H1 (cell line): Measurements from ENCODE around the gene LINGO4. TPM values are rescaled to one million over a fixed set of nuclear protein-coding genes. Genes with fewer than 3 reads are reported as not detected.

ENCODE experiments used
- CTCF ChIA-PET: fragments of 300-600 bp; sonication (Branson Sonifier 250); formaldehyde crosslinking; loops from one replicate; lab custom pipeline; 2021; ENCODE audit not compliant: partially characterized antibody; lab: Charles Lee
- POLR2A ChIA-PET: fragments of 300-600 bp; sonication (Branson Sonifier 250); formaldehyde crosslinking; loops from one replicate; lab custom pipeline; 2021; ENCODE audit warnings: inconsistent platforms; ENCODE audit not compliant: partially characterized antibody; lab: Charles Lee
- DNase-seq, 2 experiments: peaks; one replicate each; pipeline versions ENCODE4 v3.0.0 to v3.0.0-alpha.2; 2010 to 2022; ENCODE audit warnings: low spot score in 2 of 2, low read depth in 1 of 2, mixed read lengths in 1 of 2
- FAIRE-seq: peaks from 2 replicates; lab custom pipeline; 2011; peaks lifted over from hg19 to GRCh38; lab: Jason Lieb, UNC
- H2AFZ ChIP-seq: 2 replicates; pipeline ENCODE4 v1.8.1; 2012; ENCODE audit warnings: low read length, inconsistent platforms
- H2AK5ac ChIP-seq: 2 replicates; pipeline ENCODE4 v1.6.1; 2013; ENCODE audit warnings: low read depth, low read length
- H2BK120ac ChIP-seq: replicated peaks from 2 replicates; pipeline ENCODE3; 2013; ENCODE audit warnings: low read depth, low read length, inconsistent platforms
- H2BK12ac ChIP-seq: 2 replicates; pipeline ENCODE4 v1.6.1; 2013; ENCODE audit warnings: low read depth, low read length
- H2BK15ac ChIP-seq: 2 replicates; pipeline ENCODE4 v1.6.1; 2013; ENCODE audit warnings: low read length
- H2BK20ac ChIP-seq: 2 replicates; pipeline ENCODE4 v1.6.1; 2013; ENCODE audit warnings: low read length
- H2BK5ac ChIP-seq: 2 replicates; pipeline ENCODE4 v1.6.1; 2013; ENCODE audit warnings: low read depth, low read length
- H3K14ac ChIP-seq: 2 replicates; pipeline ENCODE4 v1.6.1; 2013; ENCODE audit warnings: inconsistent platforms; ENCODE audit not compliant: insufficient read length
- H3K18ac ChIP-seq: 2 replicates; pipeline ENCODE4 v1.6.1; 2013; ENCODE audit warnings: low read length; ENCODE audit errors: extremely low read depth
- H3K23ac ChIP-seq: 2 replicates; pipeline ENCODE4 v1.6.1; 2013; ENCODE audit warnings: inconsistent platforms; ENCODE audit not compliant: insufficient read length
- H3K23me2 ChIP-seq: 2 replicates; pipeline ENCODE4 v1.6.1; 2013; ENCODE audit warnings: low read depth, low read length
- H3K27ac ChIP-seq: 2 replicates; pipeline ENCODE4 v1.6.1; 2011; ENCODE audit warnings: low read depth, low read length, inconsistent platforms
- H3K27me3 ChIP-seq, 4 experiments: replicated peaks in 1 of 4; 1 replicate in 1 of 4; 2 replicates in 3 of 4; pipeline versions ENCODE4 v1.6.1 to v1.8.1; 2011 to 2013; ENCODE audit warnings: low read length in 3 of 4, mild to moderate bottlenecking in 3 of 4, inconsistent platforms in 2 of 4, mixed read lengths in 2 of 4, moderate library complexity in 1 of 4; ENCODE audit not compliant: control insufficient read depth in 3 of 4, insufficient read depth in 3 of 4; ENCODE audit errors: extremely low read depth in 1 of 4
- H3K36me3 ChIP-seq, 4 experiments: 2 replicates each; pipeline versions ENCODE4 v1.6.1 to v1.8.1; 2011 to 2013; ENCODE audit warnings: mild to moderate bottlenecking in 4 of 4, low read length in 3 of 4, moderate library complexity in 2 of 4, control low read depth in 1 of 4, inconsistent platforms in 1 of 4; ENCODE audit not compliant: insufficient read depth in 4 of 4, control insufficient read depth in 2 of 4
- H3K4ac ChIP-seq: replicated peaks from 2 replicates; pipeline ENCODE3; 2013; ENCODE audit warnings: low read length, low read depth, mixed read lengths, inconsistent platforms; ENCODE audit not compliant: insufficient read length
- H3K4me1 ChIP-seq, 4 experiments: replicated peaks in 1 of 4; 1 replicate in 1 of 4; 2 replicates in 3 of 4; pipeline versions ENCODE4 v1.6.1 to v1.8.1; 2011 to 2013; ENCODE audit warnings: low read length in 3 of 4, inconsistent platforms in 2 of 4, mixed read lengths in 1 of 4; ENCODE audit not compliant: insufficient read depth in 4 of 4, control insufficient read depth in 3 of 4
- H3K4me2 ChIP-seq, 2 experiments: 2 replicates each; pipeline versions ENCODE4 v1.6.1 to v1.8.1; 2011 to 2013; ENCODE audit warnings: low read depth in 2 of 2, low read length in 2 of 2, control low read depth in 1 of 2, inconsistent platforms in 1 of 2, mild to moderate bottlenecking in 1 of 2; ENCODE audit not compliant: insufficient read depth in 1 of 2
- H3K4me3 ChIP-seq, 4 experiments: fragments of 200-600, 300-600 bp in 1 of 4; sonication (generic), shearing (Covaris generic), sonication (Bioruptor Twin) in 1 of 4; 2 replicates each; pipeline versions ENCODE4 v1.5.1 to v1.8.1; 2011 to 2016; ENCODE audit warnings: low read length in 4 of 4, low read depth in 3 of 4, control low read depth in 2 of 4, inconsistent platforms in 2 of 4, mild to moderate bottlenecking in 2 of 4, mixed read lengths in 1 of 4, moderate library complexity in 1 of 4; ENCODE audit not compliant: insufficient read depth in 2 of 4; ENCODE audit errors: extremely low read depth in 1 of 4
- H3K56ac ChIP-seq: replicated peaks from 2 replicates; pipeline ENCODE3; 2013; ENCODE audit warnings: low read depth, mild to moderate bottlenecking, mixed read lengths, low read length, inconsistent platforms; ENCODE audit not compliant: insufficient read length
- H3K79me1 ChIP-seq: 2 replicates; pipeline ENCODE4 v1.6.1; 2013; ENCODE audit warnings: low read depth, low read length, control low read depth
- H3K79me2 ChIP-seq, 2 experiments: 2 replicates each; pipeline versions ENCODE4 v1.6.1 to v1.8.1; 2012 to 2013; ENCODE audit warnings: low read length in 2 of 2, mild to moderate bottlenecking in 2 of 2, inconsistent platforms in 1 of 2; ENCODE audit not compliant: insufficient read depth in 2 of 2, control insufficient read depth in 1 of 2
- H3K9ac ChIP-seq, 4 experiments: replicated peaks in 1 of 4; 1 replicate in 1 of 4; 2 replicates in 3 of 4; pipeline versions ENCODE4 v1.6.1 to v1.8.1; 2011 to 2013; ENCODE audit warnings: low read depth in 3 of 4, low read length in 3 of 4, control low read depth in 2 of 4, mild to moderate bottlenecking in 2 of 4, moderate library complexity in 2 of 4, inconsistent platforms in 1 of 4; ENCODE audit errors: extremely low read depth in 1 of 4
- H3K9me3 ChIP-seq, 2 experiments: 2 replicates each; pipeline versions ENCODE4 v1.6.1 to v1.8.1; 2012 to 2013; ENCODE audit warnings: mild to moderate bottlenecking in 2 of 2, moderate library complexity in 2 of 2, control low read depth in 1 of 2, inconsistent platforms in 1 of 2, low read depth in 1 of 2, low read length in 1 of 2, mixed read lengths in 1 of 2; ENCODE audit not compliant: insufficient read depth in 2 of 2
- H4K20me1 ChIP-seq, 2 experiments: replicated peaks in 1 of 2; 2 replicates each; pipeline versions ENCODE3 to v1.8.1; 2011 to 2013; ENCODE audit warnings: inconsistent platforms in 2 of 2, low read length in 2 of 2, mild to moderate bottlenecking in 1 of 2; ENCODE audit not compliant: insufficient read depth in 2 of 2, control insufficient read depth in 1 of 2
- H4K5ac ChIP-seq: 2 replicates; pipeline ENCODE4 v1.6.1; 2013; ENCODE audit warnings: low read length, low read depth, mixed read lengths, inconsistent platforms; ENCODE audit not compliant: insufficient read length
- H4K8ac ChIP-seq: 2 replicates; pipeline ENCODE4 v1.8.0; 2013; ENCODE audit warnings: mild to moderate bottlenecking, moderate library complexity, low read length, inconsistent platforms; ENCODE audit not compliant: insufficient read depth; ENCODE audit errors: extremely low read depth
- H4K91ac ChIP-seq: replicated peaks from 2 replicates; pipeline ENCODE3; 2013; ENCODE audit warnings: low read length, mixed read lengths, inconsistent platforms; ENCODE audit not compliant: insufficient read length
- BCL11A ChIP-seq, 2 experiments: IDR thresholded peaks; one replicate each; pipeline ENCODE4 v1.6.1; 2011; ENCODE audit warnings: low read depth in 2 of 2, low read length in 2 of 2, mild to moderate bottlenecking in 2 of 2
- BRCA1 ChIP-seq: IDR thresholded peaks from 2 replicates; pipeline ENCODE4 v1.6.1; 2012; ENCODE audit warnings: low read depth, low read length, improper control_type of control experiment
- CHD1 ChIP-seq: IDR thresholded peaks from 2 replicates; pipeline ENCODE4 v1.6.1; 2012; ENCODE audit warnings: low read depth, low read length, improper control_type of control experiment
- HDAC2 ChIP-seq, 2 experiments: fragments of 300-600 bp in 1 of 2; sonication (generic) in 1 of 2; IDR thresholded peaks; 2 replicates each; pipeline ENCODE4 v1.6.1; 2011 to 2012; ENCODE audit warnings: low read depth in 2 of 2, low read length in 2 of 2, mild to moderate bottlenecking in 2 of 2, moderate library complexity in 2 of 2, borderline replicate concordance in 1 of 2, inconsistent platforms in 1 of 2
- NRF1 ChIP-seq: IDR thresholded peaks from 2 replicates; pipeline ENCODE4 v1.6.1; 2011; ENCODE audit warnings: mild to moderate bottlenecking, low read depth, low read length, improper control_type of control experiment
- RAD21 ChIP-seq, 2 experiments: IDR thresholded peaks in 1 of 2; conservative IDR thresholded peaks in 1 of 2; 2 replicates each; pipeline ENCODE4 v1.6.1; 2011; ENCODE audit warnings: low read depth in 2 of 2, low read length in 2 of 2, improper control_type of control experiment in 1 of 2, inconsistent platforms in 1 of 2, mild to moderate bottlenecking in 1 of 2, moderate library complexity in 1 of 2
- RNF2 ChIP-seq: fragments of 200-900, 300-1000 bp; sonication (generic); IDR thresholded peaks from 2 replicates; pipeline ENCODE4 v1.7.1; 2016; ENCODE audit warnings: borderline replicate concordance, low read depth, mild to moderate bottlenecking, antibody characterized with exemption, low read length; ENCODE audit not compliant: poor library complexity, severe bottlenecking; ENCODE audit errors: missing control alignments
- RXRA ChIP-seq: IDR thresholded peaks from 2 replicates; pipeline ENCODE4 v1.6.1; 2011; ENCODE audit warnings: low read depth, mild to moderate bottlenecking, low read length, moderate library complexity; ENCODE audit not compliant: insufficient read depth
- SIN3A ChIP-seq, 2 experiments: IDR thresholded peaks in 1 of 2; conservative IDR thresholded peaks in 1 of 2; 2 replicates each; pipeline ENCODE4 v1.6.1; 2011 to 2012; ENCODE audit warnings: low read length in 2 of 2, improper control_type of control experiment in 1 of 2, low read depth in 1 of 2, mild to moderate bottlenecking in 1 of 2
- SIRT6 ChIP-seq: IDR thresholded peaks from one replicate; pipeline ENCODE4 v1.7.1; 2012; ENCODE audit warnings: low read length, inconsistent platforms
- SUZ12 ChIP-seq: fragments of 200-600 bp; sonication (generic); IDR thresholded peaks from 2 replicates; pipeline ENCODE4 v1.6.1; 2012; ENCODE audit warnings: mild to moderate bottlenecking, inconsistent platforms, low read length, moderate library complexity, mixed read lengths
- TBP ChIP-seq: IDR thresholded peaks from 2 replicates; pipeline ENCODE4 v1.6.1; 2011; ENCODE audit warnings: low read depth, low read length, improper control_type of control experiment
- WGBS, 2 experiments: shearing (Covaris generic) in 1 of 2; methylation state at CpG; one replicate each; pipeline versions ENCODE4 v1.1.6 to v1.1.7; 2013 to 2015; ENCODE audit warnings: low lambda C conversion rate in 2 of 2, mixed read lengths in 2 of 2, inconsistent platforms in 1 of 2, low coverage in 1 of 2, missing lambda C conversion rate in 1 of 2; ENCODE audit not compliant: insufficient replicate concordance in 2 of 2, insufficient coverage in 1 of 2, insufficient read length in 1 of 2; ENCODE audit errors: extremely low coverage in 1 of 2, missing lambda C conversion rate in 1 of 2; 5-methylcytosine and 5-hydroxymethylcytosine counted together
- polyA plus RNA-seq, 7 experiments: library from polyadenylated mRNA; depleted of rRNA in 3 of 7; stranded (reverse) in 5 of 7; unstranded in 2 of 7; fragments of >200 nt in 5 of 7; fragments of 200-250 nt in 2 of 7; gene quantifications; 1 replicate in 5 of 7; 2 replicates in 1 of 7; 4 replicates in 1 of 7; pipeline versions ENCODE4 v1.2.1 to v1.2.3, GENCODE V29; 2011 to 2013; ENCODE audit warnings: missing spikeins in 2 of 7, mixed read lengths in 2 of 7
- total RNA-seq: library from RNA; stranded (reverse); fragmentation: NEBNext Ultra II Directional; extraction: Animal tissue kit (Norgen Biotek cat#: 25700); gene quantifications from 2 replicates; pipeline ENCODE4 v1.2.1, GENCODE V29; 2021

The LINGO4 gene
- total and polyA plus RNA-seq, 2 of the 8 experiments (the other 6 are each of a cell fraction or from before 2014, with no cell fraction given), result 0.03 TPM; not detected in 1

DNA sequence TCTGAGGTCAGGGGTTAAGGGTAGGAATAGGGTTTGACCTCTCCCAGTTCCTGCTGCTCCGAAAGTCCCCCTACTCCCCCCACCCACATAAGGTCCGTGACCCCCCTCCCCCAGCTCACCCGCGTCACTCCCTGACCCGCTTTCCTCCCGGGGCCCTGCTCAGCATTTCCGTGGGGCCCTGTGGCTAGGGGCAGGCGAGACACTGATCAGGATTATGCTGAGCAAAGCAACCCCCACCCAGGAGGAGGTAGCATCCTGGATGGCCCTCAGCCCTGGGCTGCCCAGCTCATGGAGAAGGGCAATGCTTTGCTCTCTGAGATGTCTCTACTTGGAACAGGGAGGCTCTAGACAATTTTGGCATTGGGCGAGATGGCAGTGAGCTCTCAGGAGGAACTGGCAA lies 22.6 kb upstream of the LINGO4 start:
- H3K4me3 ChIP-seq, result no peak overlapping the region
- no peak overlapping the region for H3K9ac ChIP-seq
- H3K9me3 ChIP-seq, result no peaks in the 10 kb centered on the region
- no peak overlapping the region; the same call in 1 of the 2 replicates for H4K8ac ChIP-seq
- H3K27me3 ChIP-seq, result no peaks in the 10 kb centered on the region; a peak in 1 of 7 replicates
- no peak overlapping the region for H3K14ac ChIP-seq
- peak overlapping the region; percentile 45; the same call in 1 of the 2 replicates for H2BK12ac ChIP-seq
- no peak overlapping the region for H3K4ac ChIP-seq
- H3K79me1 ChIP-seq, result no peaks in the 10 kb centered on the region
- ChIA-PET CTCF (interaction anchor here (1.0 to 2.4 kb wide), 7 partner anchors 9 to 112 kb away, joined by 3 to 10 read pairs (median 3); partner anchors contain the start of gene TDRKH), POLR2A (interaction anchor here (0.9 to 3.7 kb wide), 3 partner anchors 12 to 279 kb away, joined by 3 to 20 read pairs (median 4); partner anchors contain the start of genes C2CD4D and TDRKH)
- no peak overlapping the region for H4K91ac ChIP-seq
- H3K27ac ChIP-seq, result no peak overlapping the region
- H3K36me3 ChIP-seq, result no peaks in the 10 kb centered on the region
- H3K79me2 ChIP-seq, result no peaks in the 10 kb centered on the region
- H3K56ac ChIP-seq, result no peak overlapping the region
- H2BK20ac ChIP-seq, result peak overlapping the region; percentile 11; the same call in 1 of the 2 replicates
- no peak overlapping the region for H3K4me2 ChIP-seq
- H3K23me2 ChIP-seq, result peaks cover 5% of the 10 kb centered on the region; the same call in 1 of the 2 replicates
- no peak for FAIRE-seq
- 0 out of 2 replicates have a peak overlapping the region, but pooled peaks have one; percentile 89 for H2AK5ac ChIP-seq
- DNase-seq, result no peak
- H2AFZ ChIP-seq, result no peak overlapping the region
- H4K20me1 ChIP-seq, result no peaks in the 10 kb centered on the region
- H2BK120ac ChIP-seq, result no peak overlapping the region
- WGBS, 2 experiments, result 75% methylated on average over 9 of the region's 9 CpGs; no CpG with 5 or more reads in 1 of the 2 experiments
- H4K5ac ChIP-seq, result no peak overlapping the region
- no peak overlapping the region for H3K23ac ChIP-seq
- H2BK15ac ChIP-seq, result 0 out of 2 replicates have a peak overlapping the region, but pooled peaks have one; percentile 89
- H3K18ac ChIP-seq, result no peak overlapping the region
- no peak overlapping the region; the same call in 1 of the 2 replicates for H2BK5ac ChIP-seq
- peaks cover 14 to 40% (median 29%) of the 10 kb centered on the region in 4 experiments for H3K4me1 ChIP-seq
- no peak for TF ChIP-seq SIRT6
- no peak for TF ChIP-seq BRCA1
- no peak for TF ChIP-seq RAD21 (IDR thresholded peaks at IDR 0.05 in 1 of 2, conservative IDR thresholded peaks at IDR 0.05 in 1 of 2; ENCODE audit: low read depth in 2 of 2, low read length in 2 of 2)
- no peak for TF ChIP-seq SUZ12
- TF ChIP-seq RXRA, result no peak
- TF ChIP-seq TBP, result no peak
- TF ChIP-seq BCL11A (IDR thresholded peaks at IDR 0.05; ENCODE audit: low read depth in 2 of 2, low read length in 2 of 2), result no peak
- no peak for TF ChIP-seq HDAC2 (IDR thresholded peaks at IDR 0.05; ENCODE audit: borderline replicate concordance in 1 of 2, low read depth in 2 of 2, low read length in 2 of 2)
- no peak for TF ChIP-seq RNF2
- TF ChIP-seq CHD1, result no peak
- no peak for TF ChIP-seq NRF1
- no peak for TF ChIP-seq SIN3A (conservative IDR thresholded peaks at IDR 0.05 in 1 of 2, IDR thresholded peaks at IDR 0.05 in 1 of 2; ENCODE audit: low read depth in 1 of 2, low read length in 2 of 2)
